ENCODE data around the gene TBC1D26. TPM values are rescaled to one million over a fixed set of nuclear protein-coding genes. Genes with fewer than 3 reads are reported as not detected.

TBC1D26 gene
- total and polyA plus RNA-seq, 2 donors (not counting 1 experiment from before 2014, with no cell fraction given): 0.02 to 0.17 TPM

DNA sequence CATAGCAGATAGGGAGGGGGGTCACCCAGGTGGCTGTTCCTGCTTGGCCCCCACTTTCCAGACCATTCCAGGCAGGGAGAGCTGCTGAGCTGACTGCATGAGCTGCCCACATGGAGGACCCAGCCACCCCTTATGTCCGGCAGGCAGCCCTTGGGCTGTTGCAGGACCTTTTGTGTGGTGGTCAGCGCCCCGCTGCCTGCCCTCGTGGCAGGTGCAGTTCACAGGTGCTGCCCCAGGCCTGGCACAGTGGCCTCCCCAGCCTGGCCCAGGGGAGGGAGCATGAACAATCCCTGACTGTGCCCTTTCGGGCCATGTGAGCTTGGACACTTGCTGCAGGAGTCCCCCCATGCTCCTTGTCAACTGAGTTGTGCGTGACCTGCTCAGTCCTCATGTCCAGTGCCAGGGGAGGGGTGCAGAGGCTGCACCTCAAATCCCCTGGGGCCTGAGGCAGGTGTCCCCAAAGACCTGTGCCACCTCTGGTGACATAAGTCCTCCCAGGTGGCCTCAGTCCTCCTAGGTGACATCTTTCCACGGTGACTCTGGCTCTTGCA lies 8.6 kb downstream of the TBC1D26 start:
- no peaks in the 10 kb centered on the region for H3K36me3 ChIP-seq (ENCODE audit: control insufficient read depth, insufficient read depth, low read length)
- H3K4me2 ChIP-seq (ENCODE audit: extremely low read depth, insufficient read depth, low read length): no peak overlapping the region
- no peak for TF ChIP-seq EZH2 (IDR thresholded peaks at IDR 0.05; ENCODE audit: low read length, missing control alignments)
- TF ChIP-seq, protein P1, sequence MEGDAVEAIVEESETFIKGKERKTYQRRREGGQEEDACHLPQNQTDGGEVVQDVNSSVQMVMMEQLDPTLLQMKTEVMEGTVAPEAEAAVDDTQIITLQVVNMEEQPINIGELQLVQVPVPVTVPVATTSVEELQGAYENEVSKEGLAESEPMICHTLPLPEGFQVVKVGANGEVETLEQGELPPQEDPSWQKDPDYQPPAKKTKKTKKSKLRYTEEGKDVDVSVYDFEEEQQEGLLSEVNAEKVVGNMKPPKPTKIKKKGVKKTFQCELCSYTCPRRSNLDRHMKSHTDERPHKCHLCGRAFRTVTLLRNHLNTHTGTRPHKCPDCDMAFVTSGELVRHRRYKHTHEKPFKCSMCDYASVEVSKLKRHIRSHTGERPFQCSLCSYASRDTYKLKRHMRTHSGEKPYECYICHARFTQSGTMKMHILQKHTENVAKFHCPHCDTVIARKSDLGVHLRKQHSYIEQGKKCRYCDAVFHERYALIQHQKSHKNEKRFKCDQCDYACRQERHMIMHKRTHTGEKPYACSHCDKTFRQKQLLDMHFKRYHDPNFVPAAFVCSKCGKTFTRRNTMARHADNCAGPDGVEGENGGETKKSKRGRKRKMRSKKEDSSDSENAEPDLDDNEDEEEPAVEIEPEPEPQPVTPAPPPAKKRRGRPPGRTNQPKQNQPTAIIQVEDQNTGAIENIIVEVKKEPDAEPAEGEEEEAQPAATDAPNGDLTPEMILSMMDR (conservative IDR thresholded peaks at IDR 0.05 in 1 of 2, IDR thresholded peaks at IDR 0.05 in 1 of 2; ENCODE audit: low read depth in 1 of 2, low read length in 2 of 2): no peak
- no peak for DNase-seq (ENCODE audit: low read depth in 2 of 2)
- H3K27ac ChIP-seq (ENCODE audit: insufficient read depth, low read length): no peak overlapping the region
- no peaks in the 10 kb centered on the region for H4K20me1 ChIP-seq (ENCODE audit: control insufficient read depth, extremely low read depth, insufficient read depth, low read length)
- no peaks in the 10 kb centered on the region for H3K4me1 ChIP-seq (ENCODE audit: control insufficient read depth, extremely low read depth, insufficient read depth, low read length)
- no peak overlapping the region for H3K4me3 ChIP-seq (replicated peaks in 1 of 4; ENCODE audit: control extremely low read depth in 1 of 4, insufficient read depth in 1 of 4, low read depth in 3 of 4, low read length in 4 of 4)
- no peaks in the 10 kb centered on the region for H3K27me3 ChIP-seq (ENCODE audit: control insufficient read depth, insufficient read depth, low read length)
- H3K79me2 ChIP-seq (ENCODE audit: control insufficient read depth, insufficient read depth, low read length): no peaks in the 10 kb centered on the region
- no peaks in the 10 kb centered on the region for H3K9me3 ChIP-seq (ENCODE audit: control insufficient read depth, insufficient read depth, low read depth, low read length)
- H3K9ac ChIP-seq (ENCODE audit: insufficient read depth, low read length): no peak overlapping the region
- H2AFZ ChIP-seq (ENCODE audit: low read length): no peak overlapping the region

DNA sequence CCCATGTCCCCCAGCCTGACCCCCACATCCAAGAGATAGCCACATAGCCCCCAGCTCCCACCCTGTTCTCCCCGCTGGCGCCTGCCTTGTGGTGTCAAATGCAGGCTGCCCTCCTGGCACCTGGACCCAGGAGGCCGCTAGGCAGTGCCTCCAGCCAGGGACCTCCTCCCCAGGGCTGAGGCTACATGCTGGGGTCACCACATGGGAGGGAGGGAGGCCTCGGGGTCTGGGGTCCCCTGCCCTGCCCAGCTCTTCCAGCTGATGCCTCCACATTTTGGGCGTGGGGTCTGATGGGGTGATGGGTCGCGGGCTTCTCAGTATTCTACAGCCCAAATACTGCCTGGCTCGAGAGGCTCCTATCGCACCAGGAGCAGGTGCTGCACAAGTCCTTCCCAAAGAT lies 9.5 kb downstream of the TBC1D26 start:
- H3K9me3 ChIP-seq (ENCODE audit: control insufficient read depth, insufficient read depth, low read depth, low read length): no peaks in the 10 kb centered on the region
- H3K79me2 ChIP-seq (ENCODE audit: control insufficient read depth, insufficient read depth, low read length): no peaks in the 10 kb centered on the region
- H3K36me3 ChIP-seq (ENCODE audit: control insufficient read depth, insufficient read depth, low read length): no peaks in the 10 kb centered on the region
- no peak overlapping the region for H3K4me3 ChIP-seq (replicated peaks in 1 of 4; ENCODE audit: control extremely low read depth in 1 of 4, insufficient read depth in 1 of 4, low read depth in 3 of 4, low read length in 4 of 4)
- no peaks in the 10 kb centered on the region for H3K4me1 ChIP-seq (ENCODE audit: control insufficient read depth, extremely low read depth, insufficient read depth, low read length)
- no peak overlapping the region for H2AFZ ChIP-seq (ENCODE audit: low read length)
- no peak for TF ChIP-seq EZH2 (IDR thresholded peaks at IDR 0.05; ENCODE audit: low read length, missing control alignments)
- TF ChIP-seq, protein P1 (conservative IDR thresholded peaks at IDR 0.05 in 1 of 2, IDR thresholded peaks at IDR 0.05 in 1 of 2; ENCODE audit: low read depth in 1 of 2, low read length in 2 of 2): no peak
- H3K4me2 ChIP-seq (ENCODE audit: extremely low read depth, insufficient read depth, low read length): no peak overlapping the region
- no peak overlapping the region for H3K27ac ChIP-seq (ENCODE audit: insufficient read depth, low read length)
- no peak overlapping the region for H3K9ac ChIP-seq (ENCODE audit: insufficient read depth, low read length)
- H4K20me1 ChIP-seq (ENCODE audit: control insufficient read depth, extremely low read depth, insufficient read depth, low read length): no peaks in the 10 kb centered on the region
- DNase-seq (ENCODE audit: low read depth in 2 of 2): no peak
- no peaks in the 10 kb centered on the region for H3K27me3 ChIP-seq (ENCODE audit: control insufficient read depth, insufficient read depth, low read length)

DNA sequence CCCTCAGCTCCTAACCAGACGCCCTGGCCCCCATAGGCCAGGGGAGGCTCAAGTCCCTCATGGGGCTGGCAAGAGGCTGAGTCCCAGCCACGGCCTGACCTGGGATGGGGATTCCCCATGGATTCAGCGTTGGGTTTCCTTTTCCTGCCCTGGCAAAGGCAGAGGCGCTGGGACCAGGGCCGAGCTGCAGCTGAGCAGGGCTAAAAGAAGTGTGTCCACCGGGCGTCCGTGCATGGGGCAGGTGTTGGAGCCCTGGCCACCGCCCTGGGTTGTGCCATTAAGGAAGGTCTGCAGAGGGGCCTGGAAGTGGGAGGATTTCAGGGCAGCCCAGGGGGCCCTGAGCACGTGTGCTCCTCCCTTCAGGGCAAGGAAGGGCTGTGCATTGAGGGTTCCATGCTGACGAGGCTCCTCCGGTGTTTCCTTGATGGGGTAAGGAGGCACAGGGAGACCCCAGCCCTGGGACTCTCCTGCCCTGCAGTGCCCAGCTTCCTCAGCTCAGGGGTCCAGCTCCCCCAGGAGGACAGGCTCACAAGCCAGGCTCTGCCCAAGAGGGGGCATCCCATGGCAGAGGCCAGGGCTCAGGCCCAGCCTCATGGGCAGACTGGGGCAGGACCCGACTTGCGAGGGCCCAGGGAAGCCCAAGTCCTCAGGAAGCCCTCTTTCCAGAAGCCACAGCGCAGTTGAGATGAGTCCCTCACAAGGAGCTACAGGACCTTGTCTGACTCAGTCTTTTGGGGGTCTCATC lies 10.1 kb downstream of the TBC1D26 start:
- TF ChIP-seq, protein P1 (conservative IDR thresholded peaks at IDR 0.05 in 1 of 2, IDR thresholded peaks at IDR 0.05 in 1 of 2; ENCODE audit: low read depth in 1 of 2, low read length in 2 of 2): no peak
- TF ChIP-seq EZH2 (IDR thresholded peaks at IDR 0.05; ENCODE audit: low read length, missing control alignments): no peak
- no peak overlapping the region for H3K27ac ChIP-seq (ENCODE audit: insufficient read depth, low read length)
- no peak overlapping the region for H2AFZ ChIP-seq (ENCODE audit: low read length)
- H3K9ac ChIP-seq (ENCODE audit: insufficient read depth, low read length): no peak overlapping the region
- H3K79me2 ChIP-seq (ENCODE audit: control insufficient read depth, insufficient read depth, low read length): no peaks in the 10 kb centered on the region
- no peaks in the 10 kb centered on the region for H3K4me1 ChIP-seq (ENCODE audit: control insufficient read depth, extremely low read depth, insufficient read depth, low read length)
- H3K4me2 ChIP-seq (ENCODE audit: extremely low read depth, insufficient read depth, low read length): no peak overlapping the region
- no peaks in the 10 kb centered on the region for H4K20me1 ChIP-seq (ENCODE audit: control insufficient read depth, extremely low read depth, insufficient read depth, low read length)
- H3K36me3 ChIP-seq (ENCODE audit: control insufficient read depth, insufficient read depth, low read length): no peaks in the 10 kb centered on the region
- no peaks in the 10 kb centered on the region for H3K27me3 ChIP-seq (ENCODE audit: control insufficient read depth, insufficient read depth, low read length)
- no peak for DNase-seq (ENCODE audit: low read depth in 2 of 2)
- no peaks in the 10 kb centered on the region for H3K9me3 ChIP-seq (ENCODE audit: control insufficient read depth, insufficient read depth, low read depth, low read length)
- H3K4me3 ChIP-seq (replicated peaks in 1 of 4; ENCODE audit: control extremely low read depth in 1 of 4, insufficient read depth in 1 of 4, low read depth in 3 of 4, low read length in 4 of 4): no peak overlapping the region

Data from fibroblast of lung (primary cell).